HCT116 (cell line): Measurements from ENCODE around the gene SLC12A8. TPM values are rescaled to one million over a fixed set of nuclear protein-coding genes. Genes with fewer than 3 reads are reported as not detected.
A peak's percentile ranks its signal among the peaks of the same experiment; 100 is the strongest.

ENCODE experiments used
- ATAC-seq: fragments of 200-7000 bp; cut with Tn5 transposase; 2 replicates; pipeline ENCODE4 v1.9.1; 2020; ENCODE audit warnings: mild to moderate bottlenecking, moderate library complexity
- BruUV-seq: library from RNA; stranded (reverse); fragments of 400-500 nt; replicated peaks from 2 replicates; lab custom pipeline; 2021; lab: Mats Ljungman, UMichigan
- CTCF ChIA-PET: fragments of 300-600 bp; sonication (Branson Sonifier 250); formaldehyde crosslinking; loops from one replicate; lab custom pipeline; 2021; ENCODE audit warnings: antibody characterized with exemption; lab: Charles Lee
- POLR2A ChIA-PET: fragments of 300-600, 350-600 bp; sonication (Branson Sonifier 250); formaldehyde crosslinking; loops from one replicate; lab custom pipeline; 2021; ENCODE audit warnings: antibody characterized with exemption; lab: Charles Lee
- RAD21 ChIA-PET, 2 experiments: fragments of 300-600 bp; sonication (Branson Sonifier 250); formaldehyde crosslinking; loops; one replicate each; lab custom pipeline; 2023; ENCODE audit warnings: low total read pairs in 2 of 2; ENCODE audit not compliant: uncharacterized antibody in 2 of 2, unreplicated experiment in 2 of 2, low non-redundant PET in 1 of 2; lab: Charles Lee
- DNase-seq: peaks from one replicate; pipeline ENCODE4 v3.0.0-alpha.2; 2010; ENCODE audit warnings: low read depth, low spot score
- H2AFZ ChIP-seq: fragments of 200-600 bp; shearing (Covaris generic), sonication (generic); 2 replicates; pipeline ENCODE4 v1.6.1; 2017; ENCODE audit warnings: low read depth, mixed run types, mixed read lengths, antibody characterized with exemption, low read length; ENCODE audit not compliant: poor library complexity, severe bottlenecking
- H3K27ac ChIP-seq: 2 replicates; pipeline ENCODE4 v1.5.1; 2012; ENCODE audit warnings: low read depth, low read length
- H3K27me3 ChIP-seq: fragments of 200-600 bp; sonication (generic); 2 replicates; pipeline ENCODE4 v1.6.1; 2016; ENCODE audit warnings: mixed run types, low read length, mixed read lengths; ENCODE audit not compliant: insufficient read depth
- H3K36me3 ChIP-seq, 2 experiments: fragments of 200-500 bp in 1 of 2; fragments of 200-600 bp in 1 of 2; sonication (Bioruptor generic) in 1 of 2; sonication (generic) in 1 of 2; 2 replicates each; pipeline versions ENCODE4 v1.5.1 to v1.6.1; 2014 to 2016; ENCODE audit warnings: low read length in 2 of 2, inconsistent platforms in 1 of 2, mixed read lengths in 1 of 2, mixed run types in 1 of 2; ENCODE audit not compliant: insufficient read depth in 2 of 2, control insufficient read depth in 1 of 2
- H3K4me1 ChIP-seq, 2 experiments: fragments of 200-600 bp in 1 of 2; sonication (generic) in 1 of 2; 2 replicates each; pipeline versions ENCODE4 v1.5.1 to v1.6.1; 2012 to 2017; ENCODE audit warnings: low read length in 2 of 2, inconsistent platforms in 1 of 2, mild to moderate bottlenecking in 1 of 2, mixed read lengths in 1 of 2, mixed run types in 1 of 2, moderate library complexity in 1 of 2; ENCODE audit not compliant: insufficient read depth in 2 of 2, control insufficient read depth in 1 of 2
- H3K4me2 ChIP-seq: fragments of 200-600 bp; sonication (generic); 2 replicates; pipeline ENCODE4 v1.6.1; 2017; ENCODE audit warnings: mixed run types, low read length, mixed read lengths
- H3K4me3 ChIP-seq, 2 experiments: fragments of 200-600 bp in 1 of 2; sonication (generic) in 1 of 2; replicated peaks in 1 of 2; 2 replicates each; pipeline ENCODE4 v1.5.1; 2011 to 2016; ENCODE audit warnings: low read length in 2 of 2, control low read depth in 1 of 2, low read depth in 1 of 2, mild to moderate bottlenecking in 1 of 2, mixed read lengths in 1 of 2, mixed run types in 1 of 2
- H3K79me2 ChIP-seq: fragments of 200-600 bp; sonication (generic); 2 replicates; pipeline ENCODE4 v1.6.1; 2017; ENCODE audit warnings: mild to moderate bottlenecking, mixed run types, low read length, moderate library complexity, mixed read lengths; ENCODE audit not compliant: insufficient read depth
- H3K9ac ChIP-seq: fragments of 200-600 bp; sonication (generic); 2 replicates; pipeline ENCODE4 v1.6.1; 2016; ENCODE audit warnings: low read length, mixed read lengths
- H3K9me2 ChIP-seq: fragments of 200-600 bp; sonication (generic), shearing (Covaris generic); 2 replicates; pipeline ENCODE4 v1.6.1; 2017; ENCODE audit warnings: mixed run types, mild to moderate bottlenecking, moderate library complexity; ENCODE audit not compliant: insufficient read depth
- H3K9me3 ChIP-seq, 2 experiments: fragments of 200-500 bp in 1 of 2; fragments of 200-600 bp in 1 of 2; sonication (Bioruptor generic) in 1 of 2; sonication (generic) in 1 of 2; 2 replicates each; pipeline ENCODE4 v1.6.1; 2014 to 2017; ENCODE audit warnings: low read length in 2 of 2, mixed read lengths in 2 of 2, inconsistent platforms in 1 of 2, low read depth in 1 of 2, mild to moderate bottlenecking in 1 of 2, mixed run types in 1 of 2, moderate library complexity in 1 of 2; ENCODE audit not compliant: control insufficient read depth in 1 of 2, insufficient read depth in 1 of 2
- H4K20me1 ChIP-seq: fragments of 200-600 bp; sonication (generic), shearing (Covaris generic); 2 replicates; pipeline ENCODE4 v1.6.1; 2017; ENCODE audit warnings: mixed run types, mild to moderate bottlenecking, moderate library complexity; ENCODE audit not compliant: insufficient read depth
- CBX3 ChIP-seq: IDR thresholded peaks from 2 replicates; pipeline ENCODE4 v1.6.1; 2012; ENCODE audit warnings: low read depth
- CEBPB ChIP-seq: IDR thresholded peaks from 2 replicates; pipeline ENCODE4 v1.6.1; 2012; ENCODE audit warnings: low read depth
- EZH2phosphoT487 ChIP-seq: fragments of 200-600 bp; IDR thresholded peaks from 2 replicates; pipeline ENCODE4 v1.6.1; 2018; ENCODE audit warnings: antibody characterized with exemption, borderline replicate concordance
- JUND ChIP-seq: IDR thresholded peaks from 2 replicates; pipeline ENCODE4 v1.6.1; 2012
- MAX ChIP-seq: IDR thresholded peaks from 2 replicates; pipeline ENCODE4 v1.6.1; 2012
- POLR2A ChIP-seq: IDR thresholded peaks from 2 replicates; pipeline ENCODE4 v1.7.0; 2011; ENCODE audit warnings: borderline replicate concordance; ENCODE audit not compliant: insufficient read depth, insufficient read length; ENCODE audit errors: extremely low read depth
- POLR2AphosphoS5 ChIP-seq: IDR thresholded peaks from 2 replicates; pipeline ENCODE4 v1.6.1; 2011; ENCODE audit warnings: mild to moderate bottlenecking, low read depth, low read length, moderate library complexity
- RAD21 ChIP-seq: IDR thresholded peaks from 2 replicates; pipeline ENCODE4 v1.6.1; 2012; ENCODE audit warnings: low read depth, mild to moderate bottlenecking
- SP1 ChIP-seq: IDR thresholded peaks from 2 replicates; pipeline ENCODE4 v1.6.1; 2012; ENCODE audit warnings: low read depth
- ZFX ChIP-seq: fragments of 450-650 bp; IDR thresholded peaks from 2 replicates; pipeline ENCODE4 v1.6.1; 2017
- ZNF274 ChIP-seq: fragments of 200-500 bp; sonication (Bioruptor generic); IDR thresholded peaks from 2 replicates; pipeline ENCODE4 v1.6.1; 2014; ENCODE audit warnings: mild to moderate bottlenecking, low read depth, low read length, inconsistent platforms
- intact Hi-C: fragments of 100-400 bp; cut with micrococcal nuclease; formaldehyde crosslinking; loops from 2 replicates; pipeline ENCODE4 v1.10.0; 2022
- total RNA-seq: library from RNA; stranded (reverse); gene quantifications from one replicate; pipeline ENCODE4 v1.2.1, GENCODE V29; 2021; ENCODE audit not compliant: unreplicated experiment

SLC12A8 gene
- total RNA-seq, 1 experiment from 2014 or later: 19.9 TPM

DNA sequence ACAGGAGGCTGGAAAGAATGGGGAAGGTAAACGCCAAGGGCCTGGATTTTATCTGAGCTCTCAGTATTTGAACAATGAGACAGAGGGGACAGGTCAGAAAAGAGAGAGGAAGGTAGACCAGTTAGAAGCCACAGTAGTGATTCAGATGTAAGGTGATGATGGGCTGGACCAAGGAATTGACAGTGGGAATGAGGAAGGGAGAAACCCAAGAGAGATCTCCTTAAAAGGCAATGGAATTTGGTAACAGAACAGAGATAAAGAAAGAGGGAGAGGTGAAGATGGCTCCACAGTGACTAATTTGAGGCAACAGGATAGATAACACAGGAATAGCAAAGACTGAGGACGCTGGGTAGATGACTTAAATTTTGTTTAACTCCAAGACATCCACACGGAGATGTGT, 145.3 kb downstream of the SLC12A8 start:
- intact Hi-C loops: no loop called here
- ChIA-PET CTCF (no interaction called here), POLR2A (no interaction called here), RAD21 (no interaction called here)
- no peaks in the 10 kb centered on the region for H3K9me2 ChIP-seq
- DNase-seq: no peak
- no peak overlapping the region for H3K4me2 ChIP-seq
- H3K4me3 ChIP-seq: no peak overlapping the region
- H3K27ac ChIP-seq: no peak overlapping the region
- no peaks in the 10 kb centered on the region for H3K79me2 ChIP-seq
- no peaks in the 10 kb centered on the region for H3K36me3 ChIP-seq
- BruUV-seq: no TSS peak
- no peak overlapping the region for H2AFZ ChIP-seq
- no peak overlapping the region for H3K9ac ChIP-seq
- H3K27me3 ChIP-seq: no peaks in the 10 kb centered on the region; the same call in 1 of the 2 replicates
- no peak for ATAC-seq
- H3K4me1 ChIP-seq: peaks cover 3 to 12% of the 10 kb centered on the region in 2 experiments; a peak in 2 of 4 replicates
- no peaks in the 10 kb centered on the region for H4K20me1 ChIP-seq
- no peaks in the 10 kb centered on the region for H3K9me3 ChIP-seq
- TF ChIP-seq POLR2AphosphoS5: no peak

DNA sequence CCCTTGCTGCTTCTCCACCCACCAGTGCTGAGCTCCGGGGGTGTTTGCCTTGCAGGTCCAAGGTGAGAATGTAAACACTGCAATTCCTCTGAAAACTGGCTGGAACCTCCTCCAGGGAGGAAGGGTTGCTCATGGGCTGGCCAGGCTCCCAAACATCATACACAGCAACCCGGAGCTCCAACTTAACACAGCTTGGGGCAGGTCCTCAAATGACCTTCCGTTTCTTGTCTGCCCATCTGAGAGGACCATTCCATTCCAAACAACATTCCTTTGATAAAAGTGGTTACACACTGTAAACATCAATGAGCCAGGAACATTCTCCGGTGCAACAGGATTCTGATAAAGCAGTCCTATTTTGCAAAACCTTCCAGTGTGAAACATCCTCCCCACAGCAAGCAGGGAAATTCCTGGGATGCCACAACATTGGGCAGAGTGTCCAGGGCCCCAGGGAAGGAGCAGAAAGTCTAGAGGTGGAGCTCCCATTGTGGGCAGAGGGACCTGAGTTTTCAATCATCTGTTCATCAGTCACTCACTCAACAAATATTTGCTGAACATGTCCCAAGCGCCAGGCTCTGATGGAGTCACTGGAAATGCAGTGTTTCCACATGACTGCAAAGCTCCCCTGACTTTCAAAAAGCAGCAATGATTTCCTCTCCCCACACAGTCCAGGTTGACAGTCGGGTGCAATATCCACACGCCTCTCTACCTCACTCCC, 149.5 kb downstream of the SLC12A8 start:
- peaks cover 3 to 12% of the 10 kb centered on the region in 2 experiments; a peak in 2 of 4 replicates for H3K4me1 ChIP-seq
- H3K9me3 ChIP-seq: no peaks in the 10 kb centered on the region
- H2AFZ ChIP-seq: no peak overlapping the region
- RAD21 ChIA-PET: interaction anchor here in 1 of 2 experiments (0.5 kb wide), 1 partner anchor 152 kb away, joined by 4 read pairs; no protein-coding TSS in a partner anchor
- no peak overlapping the region for H3K27ac ChIP-seq
- peaks cover 4% of the 10 kb centered on the region; the same call in 1 of the 2 replicates for H3K27me3 ChIP-seq
- H3K9ac ChIP-seq: no peak overlapping the region
- ATAC-seq (peak; percentile 37; the same call in 1 of the 2 replicates), DNase-seq (no peak)
- CTCF ChIA-PET: no interaction called here
- no TSS peak for BruUV-seq
- POLR2A ChIA-PET: no interaction called here
- no peak overlapping the region for H3K4me3 ChIP-seq
- intact Hi-C loops: no loop called here
- H3K79me2 ChIP-seq: no peaks in the 10 kb centered on the region
- no peak overlapping the region for H3K4me2 ChIP-seq
- H3K36me3 ChIP-seq: no peaks in the 10 kb centered on the region
- H3K9me2 ChIP-seq: no peaks in the 10 kb centered on the region
- no peaks in the 10 kb centered on the region for H4K20me1 ChIP-seq
- TF ChIP-seq ZNF274 (no peak), EZH2phosphoT487 (no peak), JUND (no peak), RAD21 (no peak), POLR2AphosphoS5 (no peak), ZFX (no peak), POLR2A (no peak), MAX (no peak), CBX3 (no peak), CEBPB (no peak), SP1 (no peak)
